Measurements from ENCODE around the gene OGA. TPM values are rescaled to one million over a fixed set of nuclear protein-coding genes. Genes with fewer than 3 reads are reported as not detected.

Gene OGA
- total and polyA plus RNA-seq, 2 of the 8 experiments (the other 6 are each of a cell fraction or from before 2014, with no cell fraction given), result 31.2 to 107 TPM

GRCh38 chr10:101818119-101818871 is at the start of gene OGA (continued):
- TF ChIP-seq CHD7 (IDR thresholded peaks at IDR 0.05; ENCODE audit: insufficient replicate concordance, low read length) (no peak), EGR1 (IDR thresholded peaks at IDR 0.05; ENCODE audit: borderline replicate concordance, low read depth, low read length) (peak; percentile 87), CREB1 (IDR thresholded peaks at IDR 0.05) (peak; percentile 74), YY1 (IDR thresholded peaks at IDR 0.05; ENCODE audit: low read depth, low read length) (no peak), SUZ12 (IDR thresholded peaks at IDR 0.05; ENCODE audit: low read length) (no peak), SP1 (IDR thresholded peaks at IDR 0.05; ENCODE audit: low read depth, low read length) (peak; percentile 95), CBX5 (IDR thresholded peaks at IDR 0.05; ENCODE audit: low read depth, low read length) (no peak), CHD1 (IDR thresholded peaks at IDR 0.05; ENCODE audit: low read depth, low read length) (peak; percentile 98), RXRA (IDR thresholded peaks at IDR 0.05; ENCODE audit: insufficient read depth, low read depth, low read length) (no peak), NRF1 (IDR thresholded peaks at IDR 0.05; ENCODE audit: low read depth, low read length) (peak; percentile 72), CEBPB (IDR thresholded peaks at IDR 0.05; ENCODE audit: low read depth, low read length) (peak; percentile 51; the same call in 1 of the 2 replicates), GABPA (IDR thresholded peaks at IDR 0.05; ENCODE audit: borderline replicate concordance, insufficient read depth, low read length) (no peak)

Data from H1 (cell line).